Ascending aorta (tissue), 2 donors: ENCODE measurements around the gene GCGR. TPM values are rescaled to one million over a fixed set of nuclear protein-coding genes. Genes with fewer than 3 reads are reported as not detected.

Source experiments
- DNase-seq, 2 donors: peaks; one replicate each; pipeline ENCODE4 v3.0.0-alpha.2; 2019; ENCODE audit warnings: low spot score in 2 of 2
- H3K27ac ChIP-seq, 2 donors: fragments of 200-600 bp; sonication (generic); one replicate each; pipeline ENCODE4 v1.5.1; 2016 to 2017; ENCODE audit warnings: mild to moderate bottlenecking in 1 of 2
- H3K27me3 ChIP-seq: fragments of 200-600 bp; sonication (generic); one replicate; pipeline ENCODE4 v1.5.1; 2017
- H3K36me3 ChIP-seq, 2 donors: fragments of 200-600 bp; sonication (generic); one replicate each; pipeline ENCODE4 v1.5.1; 2016
- H3K4me1 ChIP-seq, 2 donors: fragments of 200-600 bp; sonication (generic); one replicate each; pipeline ENCODE4 v1.5.1; 2016 to 2017; ENCODE audit warnings: mild to moderate bottlenecking in 1 of 2
- H3K4me3 ChIP-seq, 2 donors: fragments of 200-600 bp; sonication (generic); one replicate each; pipeline ENCODE4 v1.5.1; 2016 to 2017; ENCODE audit warnings: mild to moderate bottlenecking in 1 of 2
- H3K9me3 ChIP-seq, 2 donors: fragments of 200-600 bp; sonication (generic); one replicate each; pipeline ENCODE4 v1.5.1; 2016
- CTCF ChIP-seq, 3 experiments: fragments of 200-600 bp in 2 of 3; fragments of 450-650 bp in 1 of 3; sonication (generic) in 2 of 3; IDR thresholded peaks; one replicate each; pipeline ENCODE4 v1.5.1; 2016 to 2019; ENCODE audit warnings: antibody characterized with exemption in 3 of 3, mild to moderate bottlenecking in 1 of 3, moderate library complexity in 1 of 3
- intact Hi-C: fragments of 100-400 bp; cut with DNase I; formaldehyde crosslinking; loops from one replicate; pipeline ENCODE4 v1.15.1; 2023
- total RNA-seq: library from RNA; depleted of rRNA; stranded (reverse); fragments of >200 nt; gene quantifications from one replicate; pipeline ENCODE4 v1.1.0, GENCODE V29; 2016

The GCGR gene
- total RNA-seq, 1 donor from 2014 or later = not detected

GRCh38 chr17:81821147-81821546 lies 17.2 kb downstream of the GCGR start:
- no peak for DNase-seq
- peaks cover 0 to 6% of the 10 kb centered on the region in 2 donors for H3K4me1 ChIP-seq
- no peak overlapping the region for H3K4me3 ChIP-seq
- H3K36me3 ChIP-seq = peaks cover 24 to 27% of the 10 kb centered on the region in 2 donors
- intact Hi-C loops = no loop called here
- H3K27ac ChIP-seq = no peak overlapping the region
- TF ChIP-seq CTCF (IDR thresholded peaks at IDR 0.05) = no peak
- H3K9me3 ChIP-seq = no peaks in the 10 kb centered on the region
- no peaks in the 10 kb centered on the region for H3K27me3 ChIP-seq

GRCh38 chr17:81821603-81822311 lies 17.8 kb downstream of the GCGR start:
- intact Hi-C loops = no loop called here
- TF ChIP-seq CTCF (IDR thresholded peaks at IDR 0.05) = peak; percentile 31 to 53 (median 53)
- no peaks in the 10 kb centered on the region for H3K27me3 ChIP-seq
- DNase-seq = peak; percentile 27 to 78
- peaks cover 24 to 27% of the 10 kb centered on the region in 2 donors for H3K36me3 ChIP-seq
- H3K27ac ChIP-seq = peak overlapping the region; percentile 10 to 32
- no peaks in the 10 kb centered on the region for H3K9me3 ChIP-seq
- H3K4me1 ChIP-seq = peaks cover 0 to 6% of the 10 kb centered on the region in 2 donors
- H3K4me3 ChIP-seq = no peak overlapping the region

- H3K9me3 ChIP-seq = no peaks in the 10 kb centered on the region
- peak overlapping the region in 1 of 2 donors; percentile 32 for H3K27ac ChIP-seq
- TF ChIP-seq CTCF (IDR thresholded peaks at IDR 0.05) = no peak
- H3K27me3 ChIP-seq = no peaks in the 10 kb centered on the region
- H3K36me3 ChIP-seq = peaks cover 24 to 27% of the 10 kb centered on the region in 2 donors
- peaks cover 0 to 6% of the 10 kb centered on the region in 2 donors for H3K4me1 ChIP-seq
- H3K4me3 ChIP-seq = no peak overlapping the region
- intact Hi-C loops = no loop called here
- no peak for DNase-seq
These were observed 18.3 kb downstream of the GCGR start for GRCh38 chr17:81822312-81822637.

- Histone ChIP-seq H3K4me3 (no peak overlapping the region), H3K4me1 (peaks cover 0 to 6% of the 10 kb centered on the region in 2 donors), H3K9me3 (no peaks in the 10 kb centered on the region), H3K27me3 (no peaks in the 10 kb centered on the region), H3K27ac (no peak overlapping the region), H3K36me3 (peaks cover 24 to 27% of the 10 kb centered on the region in 2 donors)
- DNase-seq = no peak
- intact Hi-C loops = no loop called here
- TF ChIP-seq CTCF (IDR thresholded peaks at IDR 0.05) = no peak
These were observed 19.3 kb downstream of the GCGR start for GRCh38 chr17:81822996-81823819.

- intact Hi-C loops = no loop called here
- H3K27ac ChIP-seq = no peak overlapping the region
These were observed 20.0 kb downstream of the GCGR start for GRCh38 chr17:81823820-81824550.

More at GRCh38 chr17:81823820-81824550, 20.0 kb downstream of the GCGR start:
- peaks cover 0 to 6% of the 10 kb centered on the region in 2 donors for H3K4me1 ChIP-seq
- peaks cover 24 to 27% of the 10 kb centered on the region in 2 donors for H3K36me3 ChIP-seq
- H3K9me3 ChIP-seq = no peaks in the 10 kb centered on the region
- no peak for TF ChIP-seq CTCF (IDR thresholded peaks at IDR 0.05)
- H3K27me3 ChIP-seq = no peaks in the 10 kb centered on the region
- DNase-seq = no peak
- H3K4me3 ChIP-seq = no peak overlapping the region
